ENCODE data around the gene SLC5A9.

DNA sequence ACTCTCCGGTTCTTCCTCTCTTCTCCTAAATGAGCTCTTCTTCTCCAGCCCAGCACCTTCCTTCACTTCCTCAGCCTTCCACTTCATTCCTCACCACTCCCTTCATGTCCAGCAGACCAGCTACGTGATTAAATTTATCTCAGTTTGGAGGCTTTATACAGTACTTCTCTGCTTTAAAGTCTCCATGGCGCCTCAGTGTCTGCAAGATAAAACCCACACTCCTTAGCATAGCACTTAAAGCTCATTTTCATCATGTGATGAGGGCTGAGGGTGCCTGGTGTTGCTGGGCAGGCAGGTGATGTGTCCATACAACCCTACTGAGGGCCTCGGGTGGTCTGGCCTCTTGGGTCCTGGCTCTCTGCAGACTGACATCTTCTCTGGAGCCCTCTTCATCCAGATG is 7.7 kb downstream of the SLC5A9 start:
- TF ChIP-seq EP300 (IDR thresholded peaks at IDR 0.05) (no peak), POLR2A (IDR thresholded peaks at IDR 0.05) (no peak)
- TF ChIP-seq, protein P1, sequence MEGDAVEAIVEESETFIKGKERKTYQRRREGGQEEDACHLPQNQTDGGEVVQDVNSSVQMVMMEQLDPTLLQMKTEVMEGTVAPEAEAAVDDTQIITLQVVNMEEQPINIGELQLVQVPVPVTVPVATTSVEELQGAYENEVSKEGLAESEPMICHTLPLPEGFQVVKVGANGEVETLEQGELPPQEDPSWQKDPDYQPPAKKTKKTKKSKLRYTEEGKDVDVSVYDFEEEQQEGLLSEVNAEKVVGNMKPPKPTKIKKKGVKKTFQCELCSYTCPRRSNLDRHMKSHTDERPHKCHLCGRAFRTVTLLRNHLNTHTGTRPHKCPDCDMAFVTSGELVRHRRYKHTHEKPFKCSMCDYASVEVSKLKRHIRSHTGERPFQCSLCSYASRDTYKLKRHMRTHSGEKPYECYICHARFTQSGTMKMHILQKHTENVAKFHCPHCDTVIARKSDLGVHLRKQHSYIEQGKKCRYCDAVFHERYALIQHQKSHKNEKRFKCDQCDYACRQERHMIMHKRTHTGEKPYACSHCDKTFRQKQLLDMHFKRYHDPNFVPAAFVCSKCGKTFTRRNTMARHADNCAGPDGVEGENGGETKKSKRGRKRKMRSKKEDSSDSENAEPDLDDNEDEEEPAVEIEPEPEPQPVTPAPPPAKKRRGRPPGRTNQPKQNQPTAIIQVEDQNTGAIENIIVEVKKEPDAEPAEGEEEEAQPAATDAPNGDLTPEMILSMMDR (IDR thresholded peaks at IDR 0.05): no peak
